Neural progenitor cell (in vitro differentiated cells): Measurements from ENCODE around the gene BTRC.

Experiments used
- EZH2 ChIP-seq: fragments of 200-600 bp; sonication (generic); IDR thresholded peaks from 2 replicates; pipeline ENCODE4 v1.6.1; 2017; ENCODE audit warnings: antibody characterized with exemption, mild to moderate bottlenecking, moderate library complexity
- EZH2phosphoT487 ChIP-seq: fragments of 200-600 bp; sonication (generic); IDR thresholded peaks from 2 replicates; pipeline ENCODE4 v1.6.1; 2017; ENCODE audit warnings: antibody characterized with exemption
- TF ChIP-seq, protein P1 (sequence below): fragments of 200-600 bp; sonication (generic); IDR thresholded peaks from 2 replicates; pipeline ENCODE4 v1.5.1; 2017; ENCODE audit warnings: antibody characterized with exemption, mild to moderate bottlenecking

DNA sequence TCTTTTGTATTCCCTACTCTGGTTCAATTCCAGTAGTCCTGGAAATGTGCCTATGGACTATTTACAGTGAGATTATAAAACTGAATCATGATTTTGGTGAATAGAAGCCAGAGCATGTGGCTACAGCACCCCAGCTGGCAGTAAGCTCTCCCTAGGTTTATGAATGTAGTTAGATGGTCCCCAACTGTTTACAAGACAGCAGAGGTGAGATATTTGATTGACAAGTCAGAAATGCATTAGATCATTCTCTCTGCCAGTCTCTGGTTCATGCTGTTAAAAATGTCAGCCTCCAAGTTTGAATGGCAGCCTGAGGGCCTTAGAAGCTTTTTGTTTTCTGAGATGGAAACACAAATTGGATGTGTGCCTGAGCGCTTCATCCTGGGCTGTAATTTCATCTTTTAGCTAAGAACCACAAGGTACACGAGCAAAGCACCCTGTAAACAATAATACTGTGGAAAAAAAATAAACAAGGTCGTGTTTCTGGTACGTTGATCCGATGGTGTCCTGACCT is 85.0 kb downstream of the BTRC start:
- TF ChIP-seq, protein P1, sequence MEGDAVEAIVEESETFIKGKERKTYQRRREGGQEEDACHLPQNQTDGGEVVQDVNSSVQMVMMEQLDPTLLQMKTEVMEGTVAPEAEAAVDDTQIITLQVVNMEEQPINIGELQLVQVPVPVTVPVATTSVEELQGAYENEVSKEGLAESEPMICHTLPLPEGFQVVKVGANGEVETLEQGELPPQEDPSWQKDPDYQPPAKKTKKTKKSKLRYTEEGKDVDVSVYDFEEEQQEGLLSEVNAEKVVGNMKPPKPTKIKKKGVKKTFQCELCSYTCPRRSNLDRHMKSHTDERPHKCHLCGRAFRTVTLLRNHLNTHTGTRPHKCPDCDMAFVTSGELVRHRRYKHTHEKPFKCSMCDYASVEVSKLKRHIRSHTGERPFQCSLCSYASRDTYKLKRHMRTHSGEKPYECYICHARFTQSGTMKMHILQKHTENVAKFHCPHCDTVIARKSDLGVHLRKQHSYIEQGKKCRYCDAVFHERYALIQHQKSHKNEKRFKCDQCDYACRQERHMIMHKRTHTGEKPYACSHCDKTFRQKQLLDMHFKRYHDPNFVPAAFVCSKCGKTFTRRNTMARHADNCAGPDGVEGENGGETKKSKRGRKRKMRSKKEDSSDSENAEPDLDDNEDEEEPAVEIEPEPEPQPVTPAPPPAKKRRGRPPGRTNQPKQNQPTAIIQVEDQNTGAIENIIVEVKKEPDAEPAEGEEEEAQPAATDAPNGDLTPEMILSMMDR, result no peak
- no peak for TF ChIP-seq EZH2phosphoT487
- no peak for TF ChIP-seq EZH2
